Osteoblast (primary cell): ENCODE results near the gene CCNYL1. TPM values are rescaled to one million over a fixed set of nuclear protein-coding genes. Genes with fewer than 3 reads are reported as not detected.

ENCODE experiments used
- DNase-seq: peaks from one replicate; pipeline ENCODE4 v3.0.0; 2011; ENCODE audit warnings: low spot score, mixed read lengths; ENCODE audit not compliant: insufficient read length; ENCODE audit errors: missing footprints
- H2AFZ ChIP-seq: 2 replicates; pipeline ENCODE4 v1.6.0; 2011; ENCODE audit warnings: mild to moderate bottlenecking, low read length
- H3K27ac ChIP-seq: 2 replicates; pipeline ENCODE4 v1.5.1; 2011; ENCODE audit warnings: mild to moderate bottlenecking, low read depth, low read length, moderate library complexity
- H3K27me3 ChIP-seq: 2 replicates; pipeline ENCODE4 v1.6.0; 2012; ENCODE audit warnings: mild to moderate bottlenecking, control low read depth, inconsistent platforms, low read length, moderate library complexity; ENCODE audit not compliant: insufficient read depth
- H3K36me3 ChIP-seq: 2 replicates; pipeline ENCODE4 v1.5.1; 2011; ENCODE audit warnings: mild to moderate bottlenecking, low read length, control low read depth, moderate library complexity; ENCODE audit not compliant: insufficient read depth
- H3K4me1 ChIP-seq: 2 replicates; pipeline ENCODE4 v1.5.1; 2011; ENCODE audit warnings: mild to moderate bottlenecking, low read length, control low read depth, moderate library complexity; ENCODE audit not compliant: insufficient read depth
- H3K4me2 ChIP-seq: 2 replicates; pipeline ENCODE4 v1.6.0; 2011; ENCODE audit warnings: mild to moderate bottlenecking, low read length; ENCODE audit not compliant: insufficient read depth
- H3K4me3 ChIP-seq: fragments of 200-600 bp; sonication (generic); 3 replicates; pipeline ENCODE4 v1.5.1; 2012; ENCODE audit warnings: mild to moderate bottlenecking, low read length, inconsistent platforms; ENCODE audit not compliant: insufficient read depth
- H3K79me2 ChIP-seq: 2 replicates; pipeline ENCODE4 v1.6.0; 2012; ENCODE audit warnings: mild to moderate bottlenecking, low read length, control low read depth, inconsistent platforms; ENCODE audit not compliant: insufficient read depth
- H3K9me3 ChIP-seq: 2 replicates; pipeline ENCODE4 v1.5.1; 2011; ENCODE audit warnings: low read depth, low read length, control low read depth
- H4K20me1 ChIP-seq: 2 replicates; pipeline ENCODE4 v1.6.0; 2012; ENCODE audit warnings: mild to moderate bottlenecking, low read length, control low read depth; ENCODE audit not compliant: insufficient read depth
- total RNA-seq: library from RNA; depleted of rRNA; stranded (reverse); fragments of >200 nt; gene quantifications from 2 replicates; pipeline ENCODE4 v1.2.3, GENCODE V29; 2012
- TF ChIP-seq, protein P1 (sequence below): IDR thresholded peaks from 2 replicates; pipeline ENCODE4 v1.5.1; 2011; ENCODE audit warnings: mild to moderate bottlenecking, low read depth, low read length, moderate library complexity; ENCODE audit errors: extremely low read depth

The CCNYL1 gene
- total RNA-seq, 1 donor = 15.9 TPM

DNA sequence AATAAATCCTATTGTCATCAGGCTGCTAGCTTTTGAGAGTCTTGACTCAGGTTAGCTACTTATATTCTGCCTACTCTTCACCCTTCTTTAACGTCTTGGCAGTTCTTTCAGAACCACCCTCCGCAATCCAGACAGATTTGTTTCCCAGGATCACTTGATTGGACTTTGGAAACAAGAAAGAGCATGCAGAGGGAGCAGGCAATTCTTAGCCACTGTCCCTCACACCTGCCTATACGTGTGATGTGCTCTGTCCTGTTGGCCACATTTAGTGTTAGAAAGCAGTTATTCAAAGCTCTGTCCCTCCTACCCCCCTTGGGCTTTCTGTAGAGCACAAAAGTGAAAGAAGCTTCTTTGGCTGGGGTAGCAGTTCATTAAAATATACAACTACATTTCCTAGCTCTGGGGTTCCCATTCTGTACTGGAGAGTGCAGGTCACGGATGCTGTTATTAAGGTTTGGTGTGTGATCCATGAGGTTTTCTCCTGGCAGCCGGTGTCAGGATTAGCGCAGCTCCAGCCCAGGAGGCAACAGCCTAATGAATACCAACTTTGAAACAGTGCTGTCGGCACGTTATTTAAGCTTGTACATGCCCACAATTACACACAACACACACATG lies 52.0 kb downstream of the CCNYL1 start:
- Histone ChIP-seq H3K27ac (no peak overlapping the region), H3K9me3 (no peaks in the 10 kb centered on the region), H3K4me2 (no peak overlapping the region), H3K4me3 (no peak overlapping the region), H3K4me1 (peaks cover 6% of the 10 kb centered on the region), H4K20me1 (peaks cover 16% of the 10 kb centered on the region), H3K36me3 (no peaks in the 10 kb centered on the region), H3K27me3 (no peaks in the 10 kb centered on the region), H2AFZ (peak overlapping the region; percentile 19), H3K79me2 (peaks cover 8% of the 10 kb centered on the region)
- DNase-seq = no peak
- TF ChIP-seq, protein P1, sequence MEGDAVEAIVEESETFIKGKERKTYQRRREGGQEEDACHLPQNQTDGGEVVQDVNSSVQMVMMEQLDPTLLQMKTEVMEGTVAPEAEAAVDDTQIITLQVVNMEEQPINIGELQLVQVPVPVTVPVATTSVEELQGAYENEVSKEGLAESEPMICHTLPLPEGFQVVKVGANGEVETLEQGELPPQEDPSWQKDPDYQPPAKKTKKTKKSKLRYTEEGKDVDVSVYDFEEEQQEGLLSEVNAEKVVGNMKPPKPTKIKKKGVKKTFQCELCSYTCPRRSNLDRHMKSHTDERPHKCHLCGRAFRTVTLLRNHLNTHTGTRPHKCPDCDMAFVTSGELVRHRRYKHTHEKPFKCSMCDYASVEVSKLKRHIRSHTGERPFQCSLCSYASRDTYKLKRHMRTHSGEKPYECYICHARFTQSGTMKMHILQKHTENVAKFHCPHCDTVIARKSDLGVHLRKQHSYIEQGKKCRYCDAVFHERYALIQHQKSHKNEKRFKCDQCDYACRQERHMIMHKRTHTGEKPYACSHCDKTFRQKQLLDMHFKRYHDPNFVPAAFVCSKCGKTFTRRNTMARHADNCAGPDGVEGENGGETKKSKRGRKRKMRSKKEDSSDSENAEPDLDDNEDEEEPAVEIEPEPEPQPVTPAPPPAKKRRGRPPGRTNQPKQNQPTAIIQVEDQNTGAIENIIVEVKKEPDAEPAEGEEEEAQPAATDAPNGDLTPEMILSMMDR = no peak

DNA sequence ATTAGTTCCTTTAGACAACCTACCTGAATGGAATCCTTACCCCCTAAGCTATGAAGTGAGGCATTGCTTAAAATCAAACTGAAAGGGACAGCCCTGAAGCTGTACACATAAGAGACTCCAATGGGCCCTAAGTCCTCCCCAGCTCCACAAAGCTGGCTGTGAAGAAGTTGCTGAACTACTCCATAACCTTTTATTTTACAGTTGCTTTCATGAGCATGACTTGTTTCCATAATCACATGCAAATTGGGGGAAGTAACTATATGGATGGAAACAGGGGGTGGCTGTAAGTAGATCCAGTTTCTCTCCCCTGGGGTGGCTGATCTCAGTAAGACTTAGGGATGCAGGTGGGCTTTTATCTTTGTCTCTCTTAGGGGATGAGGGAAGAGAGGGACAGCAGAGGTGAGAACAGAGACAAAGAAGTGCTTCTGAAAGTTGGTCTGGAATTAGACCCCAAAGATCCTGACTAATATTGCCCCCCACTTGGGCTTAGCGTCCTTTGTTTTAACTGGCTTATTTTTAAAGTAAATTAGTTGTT lies 52.7 kb downstream of the CCNYL1 start:
- no peak overlapping the region for H3K27ac ChIP-seq
- H3K4me1 ChIP-seq = peaks cover 6% of the 10 kb centered on the region
- H3K9me3 ChIP-seq = no peaks in the 10 kb centered on the region
- no peak overlapping the region for H2AFZ ChIP-seq
- no peaks in the 10 kb centered on the region for H3K36me3 ChIP-seq
- no peak overlapping the region for H3K4me2 ChIP-seq
- H4K20me1 ChIP-seq = peaks cover 16% of the 10 kb centered on the region
- peak; percentile 59 for DNase-seq
- H3K79me2 ChIP-seq = peaks cover 8% of the 10 kb centered on the region
- no peak overlapping the region for H3K4me3 ChIP-seq
- TF ChIP-seq, protein P1 = no peak
- no peaks in the 10 kb centered on the region for H3K27me3 ChIP-seq

DNA sequence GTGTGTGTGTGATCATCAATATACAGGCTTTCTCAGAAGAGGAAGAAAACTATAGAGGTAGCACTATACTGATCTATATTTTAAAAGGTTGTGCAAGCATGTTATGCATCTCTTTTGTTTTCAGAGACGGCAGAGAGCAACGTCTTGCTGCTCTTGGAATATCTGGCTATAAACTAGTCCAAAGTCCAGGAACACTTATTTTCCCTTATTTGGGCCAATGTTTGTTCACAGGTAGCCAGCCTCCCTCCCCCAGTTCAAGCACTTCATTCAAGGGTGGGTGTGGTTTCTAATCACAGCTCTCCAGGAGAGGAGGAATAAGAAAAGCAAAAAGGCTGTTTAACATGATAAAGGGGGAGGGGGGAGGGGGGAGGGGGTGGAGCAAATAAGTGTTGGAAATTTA lies 54.1 kb downstream of the CCNYL1 start:
- H3K4me3 ChIP-seq = no peak overlapping the region
- no peak for DNase-seq
- TF ChIP-seq, protein P1 = no peak

DNA sequence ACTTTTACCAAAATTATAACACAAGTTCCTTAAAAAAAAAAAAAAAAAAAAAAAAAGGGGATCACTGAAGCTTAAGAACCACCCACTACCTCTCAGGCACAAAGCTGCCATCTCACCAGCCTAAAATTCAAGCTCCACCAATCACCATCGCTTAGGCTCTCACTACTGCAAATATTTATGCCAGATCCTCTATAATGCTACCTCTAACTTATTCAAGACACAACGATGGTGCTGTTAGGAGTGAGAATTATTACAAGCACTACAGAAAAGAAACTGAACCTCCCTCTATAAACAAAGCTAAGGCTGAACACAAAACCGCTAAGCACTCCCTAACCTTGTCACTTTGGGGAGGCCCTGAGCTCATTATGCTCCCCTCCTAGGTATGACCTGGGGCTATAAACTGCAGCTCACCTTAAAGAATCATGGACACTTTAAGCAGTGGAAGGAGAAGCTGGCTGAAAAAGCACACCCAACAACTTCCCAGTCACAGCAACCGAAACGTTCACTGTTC lies 54.7 kb downstream of the CCNYL1 start:
- TF ChIP-seq, protein P1 = no peak
- Histone ChIP-seq H3K27me3 (no peaks in the 10 kb centered on the region), H2AFZ (no peak overlapping the region), H3K4me1 (peaks cover 6% of the 10 kb centered on the region), H3K27ac (no peak overlapping the region), H3K9me3 (no peaks in the 10 kb centered on the region), H3K79me2 (peaks cover 8% of the 10 kb centered on the region), H3K4me3 (peak overlapping the region; percentile 83), H3K36me3 (no peaks in the 10 kb centered on the region), H4K20me1 (peaks cover 16% of the 10 kb centered on the region), H3K4me2 (peak overlapping the region; percentile 97)
- no peak for DNase-seq

More for the DNA sequence above, 54.1 kb downstream of the CCNYL1 start:
- Histone ChIP-seq H3K4me1 (peaks cover 6% of the 10 kb centered on the region), H4K20me1 (peaks cover 16% of the 10 kb centered on the region), H3K4me2 (no peak overlapping the region), H3K36me3 (no peaks in the 10 kb centered on the region), H3K9me3 (no peaks in the 10 kb centered on the region), H2AFZ (no peak overlapping the region), H3K27me3 (no peaks in the 10 kb centered on the region), H3K27ac (no peak overlapping the region), H3K79me2 (peaks cover 8% of the 10 kb centered on the region)
